GM12872 (cell line): ENCODE measurements around the gene MEI1.

ENCODE experiments used
- CTCF ChIP-seq: IDR thresholded peaks from 3 replicates; pipeline ENCODE4 v1.5.1; 2011; ENCODE audit warnings: low read depth, mild to moderate bottlenecking, low read length, moderate library complexity; ENCODE audit not compliant: insufficient read depth

Gene MEI1

DNA sequence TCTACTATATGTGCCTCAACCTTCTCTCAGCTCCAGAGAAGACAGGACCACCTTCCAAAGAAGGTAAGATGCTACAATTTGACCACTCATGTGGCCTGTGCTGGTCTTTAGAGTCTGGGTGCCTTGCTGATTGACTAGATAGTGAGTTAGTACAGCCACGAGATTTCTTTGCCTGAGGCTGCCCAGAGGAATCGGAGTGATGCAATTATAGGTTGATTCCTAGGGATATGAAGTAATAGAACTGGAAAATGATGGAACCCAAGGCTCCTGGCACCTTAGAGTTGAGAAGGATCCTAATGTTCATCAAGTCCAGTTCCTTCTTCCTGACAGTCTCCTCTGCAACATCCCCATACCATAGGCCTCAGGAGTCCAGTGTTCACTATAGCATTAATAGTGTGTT lies 54.7 kb downstream of the MEI1 start:
- TF ChIP-seq CTCF = no peak

DNA sequence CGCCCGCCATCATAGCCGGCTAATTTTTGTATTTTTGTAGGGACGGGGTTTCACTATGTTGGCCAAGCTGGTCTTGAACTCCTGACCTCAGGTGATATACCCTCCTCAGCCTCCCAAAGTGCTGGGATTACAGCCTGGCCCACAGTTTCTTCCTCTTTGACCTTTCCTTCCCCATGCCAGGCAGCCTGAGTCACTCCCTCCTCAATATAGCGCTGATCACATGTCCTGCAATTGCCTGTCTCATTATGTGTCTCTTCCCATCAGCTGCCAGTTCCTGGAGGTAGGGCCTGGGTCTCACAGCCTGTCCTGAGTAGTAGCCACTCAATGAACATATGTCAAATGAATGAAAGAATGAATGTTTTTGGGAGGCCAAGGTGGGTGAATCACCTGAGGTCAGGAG lies 58.2 kb downstream of the MEI1 start:
- no peak for TF ChIP-seq CTCF

DNA sequence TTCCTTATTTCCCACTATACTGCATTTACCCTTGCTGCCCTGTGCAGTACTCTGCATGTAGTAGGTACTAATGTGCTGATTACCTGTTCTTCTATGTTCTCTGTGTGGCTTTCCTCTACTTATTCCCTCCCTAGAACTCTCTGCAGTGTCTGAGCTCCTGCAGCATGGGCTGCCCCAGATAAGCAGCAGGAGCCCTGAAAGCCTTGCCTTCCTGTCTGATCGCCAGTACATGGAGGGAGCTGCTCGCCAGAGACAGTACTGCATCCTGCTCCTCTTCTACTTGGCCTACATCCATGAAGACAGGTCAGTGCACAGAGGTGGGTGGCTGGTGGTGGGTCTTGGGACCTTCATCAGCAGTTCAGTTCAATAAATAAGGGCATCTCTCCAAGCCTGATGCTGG lies 58.9 kb downstream of the MEI1 start:
- TF ChIP-seq CTCF = no peak

GRCh38 chr22:41762980-41763779 lies 63.9 kb downstream of the MEI1 start:
- TF ChIP-seq CTCF = peak; percentile 83

DNA sequence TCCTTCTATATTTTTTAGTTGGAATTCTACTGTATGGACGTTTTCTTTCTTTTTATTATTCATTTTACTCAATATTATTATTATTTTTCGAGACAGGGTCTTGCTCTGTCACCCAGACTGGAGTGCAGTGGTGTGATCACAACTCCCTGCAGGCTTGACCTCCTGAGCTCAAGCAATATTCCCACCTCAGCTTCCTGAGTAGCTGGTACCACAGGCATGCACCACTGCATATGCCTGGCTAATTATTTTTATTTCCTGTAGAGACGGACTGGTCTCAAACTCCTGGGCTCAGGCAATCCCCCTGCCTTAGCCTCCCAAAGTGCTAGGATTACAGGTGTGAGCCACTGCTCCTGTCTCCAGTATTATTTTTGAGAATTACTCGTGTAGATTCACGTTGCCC lies 67.2 kb downstream of the MEI1 start:
- TF ChIP-seq CTCF = no peak

DNA sequence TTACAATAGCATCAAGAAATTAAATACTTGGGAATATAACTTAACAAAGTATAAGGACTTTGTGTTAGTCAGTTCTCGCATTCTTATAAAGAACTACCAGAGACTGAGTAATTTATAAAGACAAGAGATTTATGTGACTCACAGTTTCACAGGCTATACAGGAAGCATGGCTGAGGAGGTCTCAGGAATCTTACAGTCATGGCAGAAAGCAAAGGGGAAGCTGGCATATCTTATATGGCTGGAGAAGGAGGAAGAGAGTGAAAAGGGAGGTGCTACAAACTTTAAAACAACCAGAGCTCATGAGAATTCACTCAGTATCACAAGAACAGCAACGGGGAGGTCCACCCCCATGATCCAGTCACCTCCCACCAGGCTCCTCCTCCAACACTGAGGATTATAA lies 69.1 kb downstream of the MEI1 start:
- TF ChIP-seq CTCF = no peak

DNA sequence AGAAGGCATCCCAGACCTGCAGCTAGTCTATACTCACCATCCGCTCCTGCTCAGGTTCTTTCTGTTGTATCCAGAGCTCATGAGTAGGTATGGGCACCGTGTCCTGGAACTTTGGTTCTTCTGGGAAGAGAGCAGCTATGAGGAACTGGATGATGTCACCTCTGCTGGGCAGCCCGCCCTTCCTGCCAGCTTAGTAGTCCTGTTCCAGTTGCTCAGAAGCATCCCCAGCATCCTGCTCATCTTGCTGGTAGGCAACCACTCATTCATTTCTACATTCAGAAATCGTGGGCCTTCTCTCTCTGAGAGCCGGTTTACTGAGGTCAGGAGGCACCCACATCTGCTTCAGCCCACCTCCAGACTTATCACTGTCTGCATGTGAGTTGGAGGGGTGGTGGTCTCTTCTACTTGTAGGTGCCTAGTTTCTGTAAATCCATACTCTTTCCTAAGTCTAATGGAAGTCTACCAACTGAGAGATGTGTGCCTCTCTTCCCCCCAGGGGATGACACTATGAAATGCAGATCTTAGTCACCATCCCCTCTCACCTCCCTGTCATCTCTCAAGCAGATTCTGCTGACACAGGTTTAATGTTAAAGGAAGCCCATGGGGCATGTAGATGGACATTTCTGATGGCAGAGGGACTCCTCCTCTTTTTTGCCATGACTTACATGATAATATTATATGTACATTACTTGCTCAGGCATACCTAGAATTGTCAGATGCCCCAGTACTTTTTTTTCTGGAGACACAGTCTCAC lies 71.6 kb downstream of the MEI1 start:
- TF ChIP-seq CTCF = no peak
